Activated CD4-positive, alpha-beta T cell treated with anti-CD3 and anti-CD28 coated beads, Interleukin-2, amount 10 ng/mL, durations not matched to agents 7 days and 5 days (primary cell): ENCODE data around the gene TTLL7. TPM values are rescaled to one million over a fixed set of nuclear protein-coding genes. Genes with fewer than 3 reads are reported as not detected.
"Not testable (repeated sequence)": the region's sequence is repeated elsewhere in the genome, so short reads cannot be mapped to it uniquely, and the experiment has no call there.

Source experiments
- CTCF ChIA-PET: fragments of 350-600 bp; sonication (Branson Sonifier 250); formaldehyde crosslinking; loops from one replicate; lab custom pipeline; 2021; ENCODE audit warnings: antibody characterized with exemption; lab: Charles Lee
- POLR2A ChIA-PET: fragments of 350-600 bp; sonication (Branson Sonifier 250); formaldehyde crosslinking; loops from one replicate; lab custom pipeline; 2021; ENCODE audit warnings: antibody characterized with exemption; lab: Charles Lee
- DNase-seq: peaks from one replicate; pipeline ENCODE4 v3.0.0-alpha.2; 2020
- H3K27ac Mint-ChIP-seq: one replicate; pipeline ENCODE4 v1.8.0; 2021; ENCODE audit warnings: mild to moderate bottlenecking, moderate library complexity, mixed read lengths
- H3K27me3 Mint-ChIP-seq: one replicate; pipeline ENCODE4 v1.8.0; 2021; ENCODE audit warnings: mixed read lengths
- H3K36me3 Mint-ChIP-seq: one replicate; pipeline ENCODE4 v1.8.0; 2021; ENCODE audit warnings: low read depth, mixed read lengths
- H3K4me1 Mint-ChIP-seq: one replicate; pipeline ENCODE4 v1.8.0; 2021; ENCODE audit warnings: mixed read lengths
- H3K4me3 Mint-ChIP-seq: one replicate; pipeline ENCODE4 v1.8.0; 2021; ENCODE audit warnings: mild to moderate bottlenecking, moderate library complexity, mixed read lengths
- H3K9me3 Mint-ChIP-seq: one replicate; pipeline ENCODE4 v1.8.0; 2021; ENCODE audit warnings: mixed read lengths
- total RNA-seq, 2 experiments: library from RNA; stranded (reverse); gene quantifications; one replicate each; pipeline ENCODE4 v1.2.3, GENCODE V29; 2021

TTLL7 gene
- total RNA-seq, 2 experiments from 2014 or later: 4.1 to 4.2 TPM

DNA sequence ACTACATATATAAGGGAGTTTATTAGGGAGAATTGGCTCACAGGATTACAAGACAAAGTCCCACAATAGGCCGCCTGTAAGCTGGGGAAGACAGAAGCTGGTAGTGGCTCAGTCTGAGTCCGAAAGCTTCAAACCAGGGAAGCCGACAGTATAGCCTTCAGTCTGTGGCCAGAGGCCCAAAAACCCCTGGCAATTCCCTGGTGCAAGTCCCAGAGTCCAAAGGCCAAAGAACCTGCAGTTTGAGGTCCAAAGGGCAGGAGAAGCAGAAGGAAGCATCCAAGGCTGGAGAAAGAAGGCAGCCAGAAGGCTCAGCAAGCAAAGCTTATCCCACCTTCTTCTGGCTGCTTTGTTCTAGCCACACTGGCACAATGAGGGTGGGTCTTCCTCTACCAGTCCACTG, 13.9 kb downstream of the TTLL7 start:
- CTCF ChIA-PET: no interaction called here
- no peak for DNase-seq
- Mint-ChIP-seq H3K4me3 (no peak overlapping the region), H3K27me3 (peaks cover 10% of the 10 kb centered on the region), H3K36me3 (no peaks in the 10 kb centered on the region), H3K27ac (no peak overlapping the region), H3K4me1 (no peaks in the 10 kb centered on the region), H3K9me3 (peaks cover 7% of the 10 kb centered on the region)
- POLR2A ChIA-PET: no interaction called here

DNA sequence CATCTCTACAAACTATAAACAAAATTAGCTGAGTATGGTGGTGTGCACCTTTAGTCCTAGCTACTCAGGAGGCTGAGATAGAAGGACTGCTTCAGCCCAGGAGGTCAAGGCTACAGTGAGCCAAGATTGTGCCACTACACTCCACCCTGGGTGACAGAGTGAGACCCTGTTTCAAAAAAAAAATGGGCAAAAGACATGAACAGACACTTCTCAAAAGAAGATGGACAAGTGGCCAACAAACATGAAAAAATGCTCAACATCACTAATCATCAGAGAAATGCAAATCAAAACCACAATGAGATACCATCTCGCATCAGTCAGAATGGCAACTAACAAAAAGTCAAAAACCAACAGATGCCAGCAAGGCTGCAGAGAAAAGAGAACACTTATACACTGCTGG, 15.0 kb downstream of the TTLL7 start:
- H3K36me3 Mint-ChIP-seq, POLR2A ChIA-PET, H3K9me3 Mint-ChIP-seq, H3K4me1 Mint-ChIP-seq, DNase-seq, H3K27ac Mint-ChIP-seq, H3K27me3 Mint-ChIP-seq, CTCF ChIA-PET, H3K4me3 Mint-ChIP-seq: not testable (repeated sequence)

DNA sequence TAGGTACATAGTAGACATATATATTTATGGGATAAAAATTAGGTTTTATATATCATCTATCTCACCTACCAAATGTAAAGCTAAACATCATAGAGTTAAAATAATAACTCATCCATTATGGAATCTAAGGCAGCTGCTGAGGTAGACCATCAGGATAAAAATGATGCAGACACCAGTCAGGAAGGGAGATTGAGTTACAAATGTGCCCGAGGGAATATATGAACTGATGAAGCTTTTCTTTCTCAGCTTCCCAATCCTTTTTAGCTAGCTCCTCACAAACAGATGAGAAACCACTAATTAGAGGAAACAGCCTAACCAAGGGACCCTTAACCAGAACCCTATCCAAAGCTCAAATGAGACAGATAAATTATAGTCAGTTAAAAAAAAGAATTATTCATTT, 20.9 kb downstream of the TTLL7 start:
- no peak for DNase-seq
- CTCF ChIA-PET: no interaction called here
- POLR2A ChIA-PET: no interaction called here
- no peaks in the 10 kb centered on the region for H3K9me3 Mint-ChIP-seq
- H3K27me3 Mint-ChIP-seq: peaks cover 7% of the 10 kb centered on the region
- no peaks in the 10 kb centered on the region for H3K36me3 Mint-ChIP-seq
- no peak overlapping the region for H3K27ac Mint-ChIP-seq
- no peak overlapping the region for H3K4me3 Mint-ChIP-seq
- H3K4me1 Mint-ChIP-seq: no peaks in the 10 kb centered on the region

DNA sequence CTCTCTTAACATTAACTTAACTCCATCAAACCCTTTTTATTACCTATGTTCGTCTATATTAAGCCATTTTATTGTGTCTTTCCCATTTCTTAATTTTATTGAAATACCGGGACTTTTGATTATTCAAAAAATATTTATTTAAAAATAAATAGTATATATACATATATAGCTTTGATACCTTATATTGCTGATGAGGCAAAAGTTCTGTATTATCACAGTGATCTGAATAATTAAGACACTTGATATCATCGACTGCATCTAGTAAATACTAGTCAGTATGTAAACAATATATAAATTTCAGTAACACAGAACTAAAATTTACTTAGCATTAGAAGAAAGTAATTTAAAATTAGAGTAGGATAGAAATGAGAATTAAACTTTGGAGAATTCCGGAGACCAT, 22.0 kb downstream of the TTLL7 start:
- H3K9me3 Mint-ChIP-seq: no peaks in the 10 kb centered on the region
- no peak overlapping the region for H3K4me3 Mint-ChIP-seq
- no peak overlapping the region for H3K27ac Mint-ChIP-seq
- DNase-seq: no peak
- ChIA-PET CTCF (no interaction called here), POLR2A (no interaction called here)
- no peaks in the 10 kb centered on the region for H3K4me1 Mint-ChIP-seq
- no peaks in the 10 kb centered on the region for H3K36me3 Mint-ChIP-seq
- peaks cover 2% of the 10 kb centered on the region for H3K27me3 Mint-ChIP-seq

DNA sequence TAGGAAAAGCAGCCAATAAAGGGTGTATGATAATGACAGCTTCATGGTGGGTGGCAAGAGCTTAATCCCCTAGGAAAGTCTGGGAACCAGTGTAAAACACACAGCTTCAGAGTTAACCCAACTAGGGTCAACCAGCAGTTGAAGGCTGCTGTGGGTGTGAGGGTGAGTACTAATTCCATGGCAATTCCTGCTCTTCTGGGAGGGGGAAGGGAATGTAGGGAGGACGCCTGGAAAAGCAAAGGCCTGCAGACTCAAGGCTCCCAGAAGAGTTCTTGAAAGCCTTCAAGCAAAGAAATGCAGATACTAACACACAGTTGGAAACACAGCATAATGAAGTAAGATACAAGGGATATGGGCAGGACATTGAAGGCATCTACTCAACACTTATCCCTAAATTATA, 28.1 kb downstream of the TTLL7 start:
- ChIA-PET POLR2A (no interaction called here), CTCF (no interaction called here)
- H3K4me1 Mint-ChIP-seq: no peaks in the 10 kb centered on the region
- H3K36me3 Mint-ChIP-seq: no peaks in the 10 kb centered on the region
- H3K27me3 Mint-ChIP-seq: peaks cover 10% of the 10 kb centered on the region
- H3K9me3 Mint-ChIP-seq: no peaks in the 10 kb centered on the region
- no peak overlapping the region for H3K4me3 Mint-ChIP-seq
- H3K27ac Mint-ChIP-seq: no peak overlapping the region
- no peak for DNase-seq

DNA sequence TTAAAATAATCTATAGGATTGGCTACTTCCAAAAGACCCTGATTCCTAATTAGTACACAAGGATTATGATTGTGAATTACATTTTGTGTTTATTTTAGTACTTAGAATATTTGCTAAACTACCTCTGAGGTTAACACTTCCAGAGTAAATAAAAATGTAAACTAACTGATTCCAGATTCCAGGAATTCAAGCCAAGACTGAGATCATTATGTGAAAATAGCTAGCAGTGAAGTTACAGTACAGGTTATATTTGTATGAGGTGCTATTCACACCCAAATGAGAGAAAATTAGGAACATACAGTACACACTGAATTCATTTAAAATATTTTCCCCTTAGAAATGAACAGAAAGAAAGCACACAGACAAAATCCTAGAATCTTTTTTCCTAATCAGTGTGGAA, 28.8 kb downstream of the TTLL7 start:
- no peak for DNase-seq
- Mint-ChIP-seq H3K9me3 (no peaks in the 10 kb centered on the region), H3K27me3 (peaks cover 10% of the 10 kb centered on the region), H3K4me3 (no peak overlapping the region), H3K27ac (no peak overlapping the region), H3K36me3 (no peaks in the 10 kb centered on the region), H3K4me1 (no peaks in the 10 kb centered on the region)
- POLR2A ChIA-PET: no interaction called here
- CTCF ChIA-PET: no interaction called here

DNA sequence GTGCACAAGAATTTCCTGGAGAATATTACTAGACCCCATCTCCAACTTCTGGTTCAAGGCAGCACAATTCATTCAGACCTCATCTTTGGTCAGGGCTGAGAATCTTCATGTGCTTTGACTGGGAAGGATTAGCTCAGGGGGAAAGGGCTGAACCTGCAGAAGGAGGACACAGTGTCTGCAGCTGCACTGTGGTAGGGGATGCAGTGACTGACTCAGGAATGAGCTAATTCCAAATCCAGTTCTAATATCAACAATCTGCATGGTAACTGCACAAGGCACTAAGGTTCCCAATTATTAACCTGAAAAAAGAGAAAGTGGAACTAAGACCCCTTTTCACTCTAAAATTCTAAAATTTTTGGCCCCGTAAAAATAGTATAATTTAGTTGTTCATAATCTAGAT, 31.6 kb downstream of the TTLL7 start:
- ChIA-PET POLR2A (no interaction called here), CTCF (interaction anchor here (0.7 kb wide), 1 partner anchor 22 kb away, joined by 3 read pairs; no protein-coding TSS in a partner anchor)
- no peak overlapping the region for H3K4me3 Mint-ChIP-seq
- no peaks in the 10 kb centered on the region for H3K4me1 Mint-ChIP-seq
- H3K27ac Mint-ChIP-seq: no peak overlapping the region
- peaks cover 10% of the 10 kb centered on the region for H3K27me3 Mint-ChIP-seq
- H3K36me3 Mint-ChIP-seq: no peaks in the 10 kb centered on the region
- no peak for DNase-seq
- no peaks in the 10 kb centered on the region for H3K9me3 Mint-ChIP-seq

DNA sequence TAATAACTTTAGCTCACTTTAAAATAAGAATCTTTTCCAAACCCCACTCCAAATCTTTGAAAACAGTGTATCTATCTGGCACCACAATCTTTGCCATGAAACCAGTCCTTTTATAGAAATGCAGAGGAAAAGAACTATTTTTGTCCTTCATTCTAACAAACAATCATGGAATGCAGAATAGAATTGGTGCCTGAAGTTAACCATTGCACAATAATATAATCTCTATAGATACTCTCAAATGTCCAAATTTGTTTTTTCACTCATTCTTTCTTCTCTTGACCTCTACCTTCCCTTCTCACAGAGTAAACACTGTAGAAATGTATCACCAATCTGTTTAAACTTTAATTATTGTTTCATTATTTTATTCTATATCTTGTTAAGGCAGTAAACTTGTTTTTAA, 34.8 kb downstream of the TTLL7 start:
- no peaks in the 10 kb centered on the region for H3K9me3 Mint-ChIP-seq
- H3K36me3 Mint-ChIP-seq: no peaks in the 10 kb centered on the region
- ChIA-PET POLR2A (interaction anchor here (1.0 kb wide), 1 partner anchor 28 kb away, joined by 3 read pairs; no protein-coding TSS in a partner anchor), CTCF (interaction anchor here (0.7 kb wide), 1 partner anchor 8 kb away, joined by 3 read pairs; no protein-coding TSS in a partner anchor)
- DNase-seq: no peak
- no peak overlapping the region for H3K27ac Mint-ChIP-seq
- no peak overlapping the region for H3K4me3 Mint-ChIP-seq
- no peaks in the 10 kb centered on the region for H3K4me1 Mint-ChIP-seq
- H3K27me3 Mint-ChIP-seq: peaks cover 18% of the 10 kb centered on the region

DNA sequence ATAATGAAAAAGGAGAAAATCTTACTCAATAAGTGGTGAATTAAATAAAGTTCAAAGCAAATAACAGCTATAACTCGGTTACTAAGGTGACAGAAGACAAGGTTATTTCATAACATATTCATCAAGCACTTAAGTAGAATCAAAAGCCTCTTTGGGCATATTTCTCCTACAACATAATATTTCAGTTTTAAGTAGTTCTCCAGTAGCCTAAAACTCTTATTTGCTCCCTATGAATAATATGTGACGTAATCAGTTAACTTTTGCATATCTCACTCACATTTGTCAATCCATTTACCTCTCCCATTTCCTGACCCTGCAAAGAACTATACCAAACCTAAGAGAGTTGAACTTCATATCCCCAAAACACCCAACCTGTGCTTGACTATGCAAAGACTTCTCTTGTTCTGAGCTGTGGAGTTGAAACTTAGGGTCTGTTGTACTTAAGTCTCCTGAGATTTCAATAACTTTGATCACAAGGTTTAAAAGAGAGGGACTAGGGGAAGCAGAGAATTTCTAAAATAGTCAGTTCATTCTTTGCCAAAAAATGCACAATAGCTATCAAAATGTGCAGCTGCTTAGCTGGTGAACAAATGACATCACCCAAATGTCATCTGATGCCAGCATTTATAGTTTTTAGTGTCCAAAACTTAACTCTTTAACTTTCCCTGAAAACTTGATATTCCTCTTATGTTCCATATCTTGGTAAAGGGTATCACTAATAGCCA, 37.2 kb downstream of the TTLL7 start:
- no peaks in the 10 kb centered on the region for H3K9me3 Mint-ChIP-seq
- H3K4me1 Mint-ChIP-seq: no peaks in the 10 kb centered on the region
- H3K27ac Mint-ChIP-seq: no peak overlapping the region
- no peak for DNase-seq
- POLR2A ChIA-PET: no interaction called here
- CTCF ChIA-PET: no interaction called here
- no peaks in the 10 kb centered on the region for H3K36me3 Mint-ChIP-seq
- H3K4me3 Mint-ChIP-seq: no peak overlapping the region
- H3K27me3 Mint-ChIP-seq: peaks cover 15% of the 10 kb centered on the region

DNA sequence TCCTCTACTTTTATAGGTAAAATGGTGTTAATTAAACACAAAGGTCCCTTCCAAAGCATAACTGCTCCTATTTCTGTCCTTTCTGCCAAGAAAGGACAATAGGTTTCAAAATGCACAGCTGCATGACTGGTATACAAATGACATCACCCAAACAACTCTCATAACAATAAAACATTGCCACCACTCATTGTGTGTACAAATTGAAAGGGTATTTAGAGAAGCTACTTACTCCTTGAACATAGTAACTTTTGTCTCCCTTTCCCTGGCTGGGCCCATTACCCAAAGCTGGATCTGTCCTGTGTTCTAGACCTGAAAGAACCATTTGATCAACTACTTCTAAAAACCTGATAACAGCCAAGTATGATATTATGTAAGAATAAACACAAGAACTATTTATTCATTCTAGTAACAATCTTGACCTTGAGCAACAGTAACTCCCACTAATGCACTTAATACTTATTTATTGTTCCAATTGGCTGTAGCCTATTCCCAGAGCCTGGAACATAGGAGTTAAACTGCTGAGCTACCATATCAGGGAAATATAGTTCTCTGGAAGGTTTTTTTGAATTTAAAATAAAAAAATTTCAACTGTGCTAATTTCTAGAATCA, 38.2 kb downstream of the TTLL7 start:
- peaks cover 13% of the 10 kb centered on the region for H3K27me3 Mint-ChIP-seq
- no peak for DNase-seq
- H3K36me3 Mint-ChIP-seq: no peaks in the 10 kb centered on the region
- ChIA-PET CTCF (no interaction called here), POLR2A (no interaction called here)
- no peak overlapping the region for H3K27ac Mint-ChIP-seq
- no peaks in the 10 kb centered on the region for H3K4me1 Mint-ChIP-seq
- H3K4me3 Mint-ChIP-seq: no peak overlapping the region
- H3K9me3 Mint-ChIP-seq: no peaks in the 10 kb centered on the region

DNA sequence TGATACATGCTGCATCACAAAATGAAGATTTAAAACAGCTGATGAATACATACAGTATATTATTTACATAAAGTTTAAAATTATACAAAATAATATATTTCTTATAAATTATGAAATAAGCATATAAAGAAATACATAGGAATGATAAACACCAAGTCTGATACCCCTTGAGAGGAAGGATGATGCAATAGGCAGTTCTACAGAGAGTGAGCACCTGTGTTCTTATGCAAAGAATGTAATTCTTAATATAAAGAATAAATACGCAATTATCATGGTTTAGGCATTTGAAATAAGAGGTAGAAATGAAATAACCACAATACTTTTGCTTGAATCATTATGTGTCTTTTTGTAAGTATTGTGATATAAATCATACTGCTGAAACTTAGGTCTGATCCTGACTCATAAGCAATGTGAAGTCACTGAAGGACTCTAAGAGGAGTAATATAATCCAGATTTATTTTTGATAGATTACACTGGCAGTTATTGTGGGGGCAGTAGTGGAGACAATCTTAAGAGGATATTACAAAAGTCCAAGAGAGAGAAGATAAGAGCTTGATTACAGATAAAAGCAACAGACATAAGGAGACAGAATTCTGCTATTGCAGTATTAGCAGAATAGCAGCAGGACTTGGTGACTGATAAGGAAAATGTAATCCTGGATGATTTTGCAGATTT, 39.0 kb downstream of the TTLL7 start:
- ChIA-PET POLR2A (no interaction called here), CTCF (no interaction called here)
- Mint-ChIP-seq H3K4me1 (no peaks in the 10 kb centered on the region), H3K9me3 (no peaks in the 10 kb centered on the region), H3K4me3 (no peak overlapping the region), H3K36me3 (no peaks in the 10 kb centered on the region), H3K27me3 (peaks cover 16% of the 10 kb centered on the region), H3K27ac (no peak overlapping the region)
- DNase-seq: no peak

DNA sequence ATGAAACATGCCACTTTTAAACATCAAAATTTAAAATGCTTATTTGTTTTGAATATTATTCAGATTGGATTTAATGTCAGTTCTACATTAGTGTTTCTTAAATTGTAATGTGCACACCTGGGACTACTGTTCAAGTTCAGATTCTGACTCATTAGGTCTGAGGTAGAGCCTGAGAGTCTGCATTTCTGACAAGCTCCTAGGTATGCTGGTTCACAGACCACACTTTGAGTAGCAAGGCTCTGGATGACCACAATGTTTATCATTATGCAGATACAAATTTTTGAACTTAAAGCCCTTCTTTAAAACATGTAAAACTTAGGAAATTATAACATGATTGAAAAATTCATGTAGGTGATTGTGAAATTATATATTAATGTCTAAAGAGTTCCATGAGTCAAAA, 40.2 kb downstream of the TTLL7 start:
- ChIA-PET POLR2A (no interaction called here), CTCF (no interaction called here)
- Mint-ChIP-seq H3K36me3 (no peaks in the 10 kb centered on the region), H3K4me1 (no peaks in the 10 kb centered on the region), H3K9me3 (no peaks in the 10 kb centered on the region), H3K27ac (no peak overlapping the region), H3K4me3 (no peak overlapping the region), H3K27me3 (peaks cover 13% of the 10 kb centered on the region)
- DNase-seq: no peak

DNA sequence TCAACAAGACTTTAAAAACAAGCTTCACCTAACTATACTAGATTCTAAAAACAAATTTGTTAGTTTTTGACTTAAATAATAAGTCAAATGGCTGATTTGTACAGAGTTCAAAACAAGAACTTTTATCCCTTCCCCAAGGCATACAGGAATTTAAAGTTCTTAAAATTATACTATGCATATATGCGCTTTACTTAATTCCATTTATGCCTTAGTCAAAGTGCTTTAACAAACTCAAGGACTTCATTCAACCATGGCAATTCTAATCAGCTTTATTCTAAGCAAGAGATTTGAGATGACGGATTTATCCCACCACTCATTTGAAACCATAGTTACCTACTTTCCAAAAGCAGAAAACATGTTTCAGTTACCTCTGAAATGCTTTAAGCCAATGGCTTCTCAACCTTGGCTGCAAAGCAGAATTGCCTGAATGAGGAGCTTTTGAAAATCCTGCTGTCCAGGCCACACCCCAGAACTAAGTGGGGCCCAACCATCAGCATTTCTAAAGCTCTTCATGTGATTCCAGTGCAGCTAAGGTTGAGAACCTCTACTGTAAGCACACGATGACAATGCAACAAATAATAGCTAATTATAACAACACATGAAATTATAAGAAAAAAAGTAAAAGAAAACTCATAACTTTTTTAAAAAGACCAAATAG, 44.6 kb downstream of the TTLL7 start:
- POLR2A ChIA-PET: no interaction called here
- Mint-ChIP-seq H3K36me3 (no peaks in the 10 kb centered on the region), H3K4me1 (no peaks in the 10 kb centered on the region), H3K4me3 (no peak overlapping the region), H3K27ac (no peak overlapping the region), H3K27me3 (peaks cover 3% of the 10 kb centered on the region), H3K9me3 (no peaks in the 10 kb centered on the region)
- CTCF ChIA-PET: no interaction called here
- no peak for DNase-seq
